Activated CD4-positive, alpha-beta T cell treated with anti-CD3 and anti-CD28 coated beads, Interleukin-2, amount 50 U/mL, for 1 hour (primary cell): Measurements from ENCODE around the gene MITF.

ENCODE experiments used
- DNase-seq: peaks from one replicate; pipeline ENCODE4 v3.0.0-alpha.2; 2020

Gene MITF

DNA sequence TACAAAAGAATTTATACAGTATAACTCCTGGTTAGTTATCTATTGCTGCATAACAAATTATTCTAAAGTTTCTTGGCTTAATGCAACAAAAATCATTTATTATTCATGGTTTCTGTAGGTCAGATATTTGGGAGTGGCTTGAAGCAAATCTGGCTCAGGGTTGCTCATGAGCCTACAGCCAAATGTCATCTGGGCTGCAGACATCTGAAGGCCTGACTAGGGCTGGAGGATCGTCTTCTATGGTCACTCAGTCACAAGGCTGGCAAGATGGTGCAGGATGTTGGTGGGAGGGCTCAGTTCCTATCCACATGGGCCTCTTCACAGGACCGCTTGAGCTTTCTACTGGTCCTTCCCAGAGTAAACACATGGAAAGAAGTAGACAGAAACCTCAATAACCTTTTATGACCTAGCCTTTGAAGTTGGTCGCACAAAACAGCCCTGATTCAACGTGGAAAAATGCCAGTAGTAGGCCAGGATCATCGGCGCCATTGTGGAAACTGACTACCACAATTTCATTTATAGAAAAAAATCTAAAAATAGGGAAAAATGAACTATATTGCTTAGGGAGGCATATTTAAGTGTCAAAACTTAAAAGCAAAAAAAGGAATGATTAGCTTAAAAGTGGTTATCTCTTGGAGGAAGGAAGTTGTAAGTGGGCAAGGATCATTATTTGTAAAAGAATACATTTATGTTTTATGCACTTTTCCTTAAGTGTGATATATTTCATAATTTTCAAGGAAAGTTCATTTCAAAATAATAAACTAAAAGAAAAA, 9.9 kb upstream of the MITF start:
- no peak for DNase-seq

DNA sequence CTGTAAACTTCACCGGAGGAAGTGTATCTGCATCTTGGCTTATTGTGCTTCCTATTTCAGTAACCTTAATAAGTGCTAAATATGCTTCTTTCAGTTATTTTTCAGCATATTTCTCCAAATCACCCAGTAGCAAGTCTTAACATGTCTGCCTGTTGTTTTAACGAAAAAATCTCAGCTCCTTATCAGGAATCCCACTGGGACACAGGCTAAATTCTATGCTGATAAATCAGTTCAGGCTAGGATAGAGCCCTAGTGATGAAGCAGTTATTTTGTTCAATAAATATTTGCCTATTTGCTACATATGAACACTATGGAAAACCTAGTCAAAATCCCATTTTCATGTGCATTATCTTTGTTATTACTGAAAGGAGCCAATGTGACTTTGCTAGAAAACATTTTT, 8.2 kb upstream of the MITF start:
- no peak for DNase-seq

DNA sequence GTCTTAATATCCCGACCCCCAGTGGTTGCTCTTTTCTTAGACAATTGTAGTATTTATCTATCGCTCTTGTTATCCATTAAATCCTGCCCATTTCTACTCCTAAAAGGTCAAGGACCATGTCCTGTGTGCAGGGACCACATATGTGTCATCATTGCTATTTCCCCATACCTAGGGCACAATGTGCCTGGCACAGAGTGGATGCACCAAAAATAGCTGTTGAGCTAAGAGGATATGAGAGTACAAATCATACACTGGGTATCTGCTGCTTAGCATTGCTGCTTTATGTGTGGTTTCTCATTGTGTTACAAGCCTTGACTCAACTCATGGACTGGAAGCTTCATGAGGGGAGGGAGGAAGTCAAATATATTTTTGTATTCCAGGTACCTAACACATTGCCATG, 3.4 kb upstream of the MITF start:
- no peak for DNase-seq

DNA sequence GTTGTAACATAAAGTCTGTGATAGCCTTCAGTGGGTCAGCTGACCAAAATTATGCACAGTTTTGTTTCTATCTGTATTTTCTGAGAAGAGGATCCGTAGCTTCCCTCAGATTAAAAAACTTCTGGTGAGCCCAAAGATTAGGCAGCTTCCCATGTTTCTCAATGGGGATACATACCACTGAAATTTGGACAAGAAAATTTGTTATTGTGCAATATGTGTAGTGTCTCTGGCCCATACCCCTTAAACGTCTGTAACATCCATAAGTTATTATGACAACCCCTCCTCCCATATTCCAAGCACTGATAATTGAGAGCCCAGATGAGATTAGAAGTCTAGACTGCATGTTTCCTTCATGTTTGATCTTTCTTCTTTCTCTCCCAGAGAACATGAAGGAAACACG, 1.9 kb upstream of the MITF start:
- no peak for DNase-seq

DNA sequence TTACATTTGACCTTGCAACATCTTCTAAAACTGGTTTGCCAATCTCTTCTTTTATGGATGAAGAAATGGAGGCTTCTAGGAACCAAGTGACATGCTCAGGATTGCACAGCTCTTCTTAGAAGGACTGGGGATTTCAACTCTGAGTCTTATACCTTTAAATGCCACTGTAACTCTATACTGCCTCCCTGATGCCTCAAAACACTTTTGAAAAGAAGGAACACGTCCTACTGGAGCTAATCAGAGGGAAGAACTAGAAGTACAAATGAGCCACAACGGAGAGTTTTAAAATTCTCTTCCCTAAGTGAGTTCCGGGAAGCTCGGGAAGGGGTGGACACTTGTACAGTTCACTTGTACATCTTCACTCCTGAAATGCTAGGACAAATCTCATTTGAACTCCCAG, 949 bp upstream of the MITF start:
- DNase-seq = no peak

DNA sequence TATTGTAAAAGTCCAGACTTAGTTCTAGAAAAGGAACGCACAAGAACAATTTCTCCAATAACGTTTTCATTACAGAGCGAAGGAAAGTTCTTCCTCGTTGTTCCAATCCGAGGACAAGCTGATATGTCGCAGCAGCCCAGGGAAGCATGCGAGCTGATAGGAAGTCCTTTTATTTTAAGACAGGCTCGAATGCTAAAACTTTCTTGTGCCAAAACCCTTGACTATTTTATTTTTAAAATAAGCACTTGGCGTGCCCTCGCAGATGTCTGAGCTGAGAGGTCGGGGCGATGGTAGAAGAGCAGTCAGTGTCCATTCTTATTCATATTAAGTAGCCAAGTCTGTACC, 433 bp upstream of the MITF start:
- no peak for DNase-seq

DNA sequence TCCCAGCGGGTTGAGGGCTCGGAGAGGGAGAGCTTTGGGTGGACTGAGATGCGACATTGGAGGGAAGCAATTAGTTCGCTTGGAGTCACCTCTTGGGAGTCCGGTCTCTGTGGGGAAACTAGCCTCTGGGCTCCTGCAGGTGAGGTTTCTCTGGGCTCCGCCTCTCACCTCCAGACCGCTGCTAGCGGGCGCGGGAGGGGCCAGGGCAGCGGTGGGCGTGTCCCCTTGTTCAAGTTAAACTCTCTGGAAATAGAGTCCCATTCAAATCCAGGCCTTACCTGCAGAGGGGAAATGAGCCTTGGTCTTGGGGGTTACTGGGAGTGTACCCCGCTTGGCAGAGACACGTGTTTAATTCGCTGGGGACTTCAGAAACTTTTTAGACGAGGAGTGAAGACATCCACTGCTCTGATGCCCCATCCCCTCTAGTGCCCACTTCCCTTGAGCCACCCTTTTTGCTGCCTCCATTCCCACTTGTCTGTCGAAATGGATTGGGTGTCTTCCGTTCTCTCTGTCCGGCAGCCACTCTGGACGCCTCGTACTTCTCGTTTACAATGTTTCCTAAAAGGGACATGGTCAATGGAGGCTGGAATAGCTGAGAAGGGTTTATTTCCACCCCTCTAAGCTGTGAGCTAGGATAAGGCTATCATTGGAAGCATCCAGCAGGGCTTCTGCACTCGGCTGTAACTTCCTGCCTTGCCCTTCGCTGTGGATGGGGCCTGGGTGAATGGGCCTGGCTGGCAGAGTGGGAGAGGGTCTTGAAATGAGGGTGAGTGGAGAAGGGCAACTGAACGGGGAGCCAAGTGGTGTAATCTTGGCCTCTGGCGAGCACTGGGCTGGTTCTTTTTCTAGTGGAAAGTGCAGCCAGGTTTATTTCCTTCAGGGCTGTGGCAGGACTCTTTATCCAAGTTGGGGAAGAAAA, 1.1 kb downstream of the MITF start:
- DNase-seq = no peak

DNA sequence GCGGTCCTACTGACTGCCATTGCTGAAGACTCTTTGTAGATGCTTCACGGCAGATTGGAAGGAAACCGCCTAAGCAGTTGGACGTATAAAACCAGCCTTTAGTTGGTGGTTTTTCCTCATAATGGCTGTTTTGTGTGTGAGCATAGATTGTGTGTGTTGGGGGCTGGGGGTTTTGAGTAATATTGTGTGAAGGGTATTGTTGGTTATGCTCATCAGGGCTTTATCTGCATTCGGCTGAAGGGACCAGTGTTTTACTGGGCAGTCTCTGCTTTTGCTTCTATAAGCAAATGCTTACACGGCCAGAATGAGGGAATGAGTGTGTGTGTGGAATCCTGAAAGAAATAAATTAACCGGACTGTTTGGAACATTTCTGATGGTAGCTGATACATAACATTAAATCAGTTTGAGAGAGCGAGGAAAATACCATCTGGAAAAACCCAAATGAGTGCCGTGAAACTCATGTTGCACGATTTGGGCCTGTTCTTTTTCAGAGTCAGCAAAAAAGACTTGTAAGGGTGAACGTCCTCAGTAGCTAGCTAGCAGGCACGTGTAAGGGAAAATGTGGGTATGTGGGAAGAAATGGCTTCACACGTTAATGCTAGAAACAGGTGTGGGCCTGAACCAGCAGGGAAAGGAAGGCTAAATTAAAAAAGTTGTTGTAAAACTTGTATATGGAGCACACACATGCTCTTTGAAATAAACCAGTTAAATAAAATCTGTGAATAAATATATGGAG, 1.9 kb downstream of the MITF start:
- DNase-seq = no peak

DNA sequence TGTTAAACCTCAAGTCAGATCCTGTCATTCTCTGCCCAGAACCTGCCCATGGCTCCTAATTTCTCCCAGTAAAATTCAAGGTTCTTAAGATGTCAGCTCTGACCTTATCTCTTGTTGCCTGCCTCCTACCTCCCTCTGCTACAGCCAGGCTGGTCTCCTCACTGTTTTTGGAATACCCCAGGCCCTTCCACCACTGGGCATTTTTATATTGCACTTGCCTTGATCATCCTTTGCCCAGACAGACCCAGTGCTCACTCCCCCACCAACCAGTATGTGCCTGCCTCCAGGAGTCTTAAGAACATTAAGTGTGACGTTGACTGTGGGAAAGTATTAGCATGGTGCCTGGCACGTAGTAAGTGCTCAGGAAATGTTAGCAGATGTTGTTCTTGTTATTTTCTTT, 3.1 kb downstream of the MITF start:
- DNase-seq = no peak

DNA sequence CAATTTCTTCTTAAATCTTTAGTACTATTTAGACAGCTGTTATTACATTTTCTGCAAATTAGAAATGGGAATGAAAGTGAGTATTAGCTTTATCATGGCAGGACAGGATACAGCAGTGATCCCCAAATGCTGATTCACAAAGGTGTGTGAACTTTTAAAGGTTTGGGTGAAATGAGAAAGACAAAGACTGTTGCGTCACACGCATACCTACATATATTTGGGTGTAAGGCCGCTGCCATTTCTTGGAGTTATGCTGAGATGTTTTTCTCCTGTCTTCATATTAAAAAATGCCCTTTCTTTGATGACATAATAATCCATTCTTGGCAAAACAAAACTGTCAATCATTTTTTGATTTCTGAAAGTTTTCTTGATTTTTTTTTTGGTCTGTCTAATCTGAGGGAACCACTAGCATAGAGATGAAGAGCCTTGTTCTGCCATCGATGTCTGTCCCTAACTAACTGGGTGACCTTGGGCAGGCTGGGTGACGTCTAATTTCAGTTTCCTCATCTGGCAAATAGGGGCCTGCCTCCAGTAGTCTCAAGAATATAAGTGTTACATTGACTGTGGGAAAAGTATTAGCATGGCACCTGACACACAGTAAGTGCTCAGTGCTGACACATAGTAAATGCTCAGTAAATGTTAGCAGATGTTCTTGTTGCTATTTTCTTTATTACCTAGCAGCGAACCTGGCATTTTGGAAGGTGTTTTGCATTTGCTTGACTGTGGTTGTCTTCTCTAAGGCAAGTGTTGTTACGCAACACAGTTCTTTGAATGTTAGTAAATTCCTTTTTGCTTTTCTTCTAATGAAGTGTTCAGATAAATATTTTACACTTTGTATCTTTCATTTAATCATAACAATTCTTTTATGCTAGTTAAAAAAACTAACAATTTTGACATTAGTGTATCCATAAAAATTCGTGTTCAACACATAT, 5.0 kb downstream of the MITF start:
- DNase-seq = no peak

DNA sequence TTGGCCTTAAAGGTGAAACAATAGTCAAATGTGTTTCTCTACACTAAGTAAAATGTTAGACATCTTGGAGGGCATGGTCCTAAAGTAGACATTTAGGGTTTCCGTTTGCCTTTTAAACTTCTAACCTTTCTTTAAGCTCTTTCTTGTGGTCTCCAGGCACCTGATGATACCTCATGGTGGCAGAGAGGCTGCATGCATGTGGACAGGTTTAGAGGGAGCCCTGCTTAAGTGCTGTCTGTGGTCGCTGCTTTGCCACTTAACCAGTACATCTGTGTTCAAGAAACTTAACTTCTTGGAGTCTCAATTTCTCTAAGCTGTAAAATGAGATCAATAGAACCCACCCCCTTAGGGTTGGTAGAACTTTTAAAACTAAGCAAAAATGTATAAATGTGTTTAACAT, 6.2 kb downstream of the MITF start:
- no peak for DNase-seq

DNA sequence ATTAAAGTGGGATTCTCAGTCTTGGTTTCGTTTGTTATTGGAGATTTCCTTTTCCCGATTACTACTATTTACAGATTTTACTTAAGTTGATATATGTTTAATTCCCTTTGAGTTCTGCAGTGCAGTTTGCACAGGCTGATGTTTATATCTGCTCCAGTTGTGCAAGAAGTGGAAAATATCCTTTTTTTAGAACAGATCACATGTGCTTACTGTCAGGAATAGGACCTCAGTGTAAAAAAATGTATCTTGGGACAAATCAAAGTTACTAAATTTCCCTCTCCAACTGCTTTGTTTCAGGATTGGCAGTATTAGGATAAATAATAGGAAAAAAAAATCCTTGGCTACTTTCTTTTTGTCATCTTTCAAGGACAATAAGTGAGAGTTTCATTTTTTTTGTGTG, 6.9 kb downstream of the MITF start:
- DNase-seq = no peak

DNA sequence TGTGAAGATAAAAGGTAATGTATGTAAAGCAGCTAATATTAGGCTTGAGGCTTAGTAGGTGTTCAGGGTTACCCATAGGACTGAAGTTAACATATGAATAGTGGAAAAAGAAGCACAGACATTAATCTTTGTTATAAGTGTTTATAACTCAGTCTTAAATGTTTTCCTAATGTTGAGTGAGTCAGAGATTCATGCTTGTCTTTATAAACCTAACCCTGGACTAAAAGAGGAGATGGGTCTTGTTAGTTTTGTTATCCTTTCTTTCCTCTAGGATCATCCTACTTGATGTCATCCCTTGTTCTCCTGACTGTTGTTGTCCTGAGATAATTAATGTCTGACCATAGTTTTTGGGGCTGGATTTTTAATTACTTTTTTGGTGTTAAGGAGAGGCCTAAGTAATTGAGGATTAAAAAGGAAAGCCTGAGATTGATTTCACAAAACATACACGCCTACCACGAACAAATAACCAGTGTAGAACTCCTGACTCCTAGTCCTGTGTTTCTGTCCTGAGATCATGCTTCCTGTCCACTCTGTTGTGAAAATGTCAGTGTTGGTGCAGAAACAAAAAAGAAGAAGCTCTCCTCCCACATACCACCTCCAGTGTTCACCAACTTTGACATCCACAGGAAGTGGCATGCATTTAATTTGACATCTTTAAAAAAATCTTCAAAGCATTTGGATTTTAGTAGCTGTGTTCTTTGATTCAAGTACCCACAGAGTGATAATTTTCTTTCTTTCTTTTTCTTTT, 8.4 kb downstream of the MITF start:
- DNase-seq = no peak

DNA sequence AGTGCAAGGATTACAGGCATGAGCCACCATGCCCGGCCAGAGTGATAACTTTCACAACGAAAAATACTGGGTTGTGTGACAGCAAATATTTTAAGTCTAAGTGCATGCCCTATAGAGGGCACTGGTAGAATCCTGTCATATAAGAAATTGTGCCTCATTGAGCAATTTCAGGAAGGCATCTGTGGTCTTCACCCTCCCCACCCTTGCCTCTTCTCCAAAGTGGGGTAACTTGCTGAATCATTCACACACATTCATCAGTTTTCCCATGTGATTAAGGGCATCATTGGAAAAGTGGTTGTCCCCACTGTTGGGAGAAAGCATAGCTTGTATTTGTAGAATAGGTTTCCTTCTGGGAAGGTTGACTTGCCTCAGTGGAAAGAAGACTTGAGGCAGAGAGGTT, 9.2 kb downstream of the MITF start:
- no peak for DNase-seq

DNA sequence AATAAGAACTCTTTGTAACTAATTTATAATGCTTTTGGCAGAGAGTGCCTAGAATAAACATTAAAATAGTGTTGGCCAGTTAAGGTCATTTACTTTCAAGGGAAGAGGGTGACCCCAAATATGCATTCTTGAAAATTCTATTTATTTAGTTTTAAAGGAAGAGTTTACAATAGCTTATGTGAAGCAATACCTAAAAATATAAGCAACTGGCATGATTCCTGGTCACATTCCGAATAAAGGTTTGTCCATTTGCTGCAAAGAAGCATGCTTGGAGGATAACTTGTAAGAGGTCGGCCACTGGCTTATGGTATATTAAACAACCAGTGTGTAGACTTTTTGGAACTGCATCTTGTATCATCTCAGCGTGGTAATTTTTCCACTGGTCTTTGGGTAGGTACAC, 10.2 kb downstream of the MITF start:
- DNase-seq = no peak

DNA sequence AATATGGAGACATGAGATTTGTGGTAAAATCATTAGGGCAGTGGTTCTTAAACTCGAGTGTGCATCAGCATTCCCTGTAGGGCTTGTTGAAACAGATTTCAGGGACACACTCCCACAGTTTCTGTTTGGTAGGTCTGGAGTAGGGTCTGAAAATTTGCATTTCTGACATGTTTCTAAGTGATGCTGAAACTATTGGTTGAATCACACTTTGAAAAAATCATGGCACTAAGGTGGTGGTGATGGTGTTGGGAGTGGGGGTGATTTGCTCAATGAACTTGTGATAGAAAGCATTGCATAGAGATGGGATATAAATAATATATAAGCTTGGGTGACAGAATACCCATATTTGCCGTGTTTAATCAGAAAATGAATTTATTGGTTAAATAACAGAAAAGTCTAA, 11.3 kb downstream of the MITF start:
- DNase-seq = no peak

DNA sequence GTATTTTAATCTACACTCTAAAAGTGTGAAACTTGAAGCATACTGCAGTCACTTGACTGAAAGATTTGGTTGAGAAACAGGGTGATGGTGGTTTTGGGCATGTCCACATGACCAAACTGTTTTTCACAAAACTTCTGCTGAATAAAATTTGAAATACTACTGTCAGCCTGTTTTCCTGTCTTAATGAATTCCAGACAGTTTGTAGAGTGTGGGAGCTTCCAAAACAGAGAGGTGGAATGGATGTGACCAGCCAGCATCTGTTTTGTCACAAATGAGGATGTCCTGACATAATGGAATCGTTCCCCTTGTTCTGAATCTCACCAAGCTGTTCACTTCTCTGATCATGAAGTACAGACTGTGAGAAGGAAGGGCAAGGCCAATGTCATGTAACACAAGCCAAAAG, 11.8 kb downstream of the MITF start:
- no peak for DNase-seq

DNA sequence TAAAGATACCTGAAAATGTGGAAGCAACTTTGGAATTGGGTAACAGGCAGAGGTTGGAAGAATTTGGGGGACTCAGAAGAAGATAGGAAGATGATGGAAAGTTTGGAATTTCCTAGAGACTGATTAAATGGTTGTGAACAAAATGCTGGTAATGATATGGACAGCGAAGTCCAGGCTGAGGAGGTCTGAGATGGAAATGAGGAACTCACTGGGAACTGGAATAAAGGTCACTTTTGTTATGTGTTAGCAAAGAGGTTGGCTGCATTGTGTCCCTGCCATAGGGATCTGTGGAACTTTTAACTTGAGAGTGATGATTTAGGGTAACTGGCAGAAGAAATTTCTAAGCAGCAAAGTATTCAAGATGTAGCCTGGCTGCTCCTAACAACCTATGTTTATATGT, 13.0 kb downstream of the MITF start:
- DNase-seq = no peak

DNA sequence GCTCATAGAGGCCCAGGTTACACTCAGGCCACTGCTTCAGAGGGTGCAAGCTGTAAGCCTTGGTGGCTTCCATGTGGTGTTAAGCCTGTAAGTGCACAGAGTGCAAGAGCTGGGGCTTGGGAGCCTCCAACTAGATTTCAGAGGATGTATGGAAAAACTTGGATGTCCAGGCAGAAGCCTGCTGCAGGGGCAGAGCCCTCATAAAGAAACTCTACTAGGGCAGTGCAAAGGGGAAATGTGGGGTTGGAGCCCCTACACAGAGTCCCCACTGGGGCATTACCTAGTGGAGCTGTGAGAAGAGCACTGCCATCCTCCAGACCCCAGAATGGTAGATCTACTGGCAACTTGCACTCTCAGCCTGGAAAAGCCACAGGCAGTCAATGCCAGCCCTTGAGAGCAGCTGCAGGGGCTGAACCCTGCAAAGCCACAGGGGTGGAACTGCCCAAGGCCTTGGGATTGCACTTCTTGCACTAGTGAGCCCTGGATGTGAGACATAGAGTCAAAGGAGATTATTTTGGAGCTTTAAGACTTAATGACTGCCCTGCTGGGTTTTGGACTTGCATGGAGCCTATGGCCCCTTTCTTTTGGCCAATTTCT, 14.0 kb downstream of the MITF start:
- DNase-seq = no peak

DNA sequence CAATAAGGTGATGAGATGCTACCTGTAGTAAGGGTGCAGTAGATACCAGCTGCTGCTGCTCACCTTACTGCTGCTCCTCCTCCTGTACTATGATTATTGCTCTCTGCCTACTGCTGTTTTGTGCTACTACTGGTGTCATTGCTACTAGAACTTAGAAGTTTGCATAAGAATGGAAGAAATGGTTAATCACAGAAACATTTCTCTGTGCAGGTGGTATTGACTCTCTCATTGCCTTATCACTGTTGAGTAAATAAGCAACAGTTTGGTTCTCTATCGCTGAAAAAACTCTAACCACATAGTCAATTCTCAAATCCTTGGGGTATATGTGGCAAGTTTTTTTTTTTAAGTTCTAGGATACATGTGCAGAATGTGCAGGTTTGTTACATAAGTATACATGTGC, 16.5 kb downstream of the MITF start:
- DNase-seq = no peak
